ENCODE results near the gene EP400.

The EP400 gene

GRCh38 chr12:132054983-132055382 lies 105.2 kb downstream of the EP400 start:
- DNase-seq (ENCODE audit: insufficient read length, low spot score) = no peak
- FAIRE-seq = no peak
- TF ChIP-seq CTCF (IDR thresholded peaks at IDR 0.05; ENCODE audit: insufficient read depth, missing control alignments) = no peak

- TF ChIP-seq CTCF (IDR thresholded peaks at IDR 0.05; ENCODE audit: insufficient read depth, missing control alignments) = no peak
- no peak for FAIRE-seq
These were observed 105.9 kb downstream of the EP400 start for GRCh38 chr12:132055535-132056096.

GRCh38 chr12:132056320-132056719 lies 106.6 kb downstream of the EP400 start:
- no peak for DNase-seq (ENCODE audit: insufficient read length, low spot score)
- FAIRE-seq = no peak
- TF ChIP-seq CTCF (IDR thresholded peaks at IDR 0.05; ENCODE audit: insufficient read depth, missing control alignments) = no peak

More at GRCh38 chr12:132055535-132056096, 105.9 kb downstream of the EP400 start:
- no peak for DNase-seq (ENCODE audit: insufficient read length, low spot score)

- TF ChIP-seq CTCF (IDR thresholded peaks at IDR 0.05; ENCODE audit: insufficient read depth, missing control alignments) = no peak
- no peak for FAIRE-seq
These were observed 107.2 kb downstream of the EP400 start for GRCh38 chr12:132056951-132057350.

GRCh38 chr12:132057691-132058090 lies 107.9 kb downstream of the EP400 start:
- DNase-seq (ENCODE audit: insufficient read length, low spot score) (no peak), FAIRE-seq (no peak)
- no peak for TF ChIP-seq CTCF (IDR thresholded peaks at IDR 0.05; ENCODE audit: insufficient read depth, missing control alignments)

More at GRCh38 chr12:132056951-132057350, 107.2 kb downstream of the EP400 start:
- no peak for DNase-seq (ENCODE audit: insufficient read length, low spot score)

- no peak for FAIRE-seq
These were observed 111.5 kb downstream of the EP400 start for GRCh38 chr12:132061197-132061596.

More at GRCh38 chr12:132061197-132061596, 111.5 kb downstream of the EP400 start:
- no peak for DNase-seq (ENCODE audit: insufficient read length, low spot score)
- no peak for TF ChIP-seq CTCF (IDR thresholded peaks at IDR 0.05; ENCODE audit: insufficient read depth, missing control alignments)
